Measurements from ENCODE around the gene CGB7.

The CGB7 gene

GRCh38 chr19:49085020-49085867, 27.7 kb upstream of the CGB7 start, which contains the start of gene SNRNP70:
TSS of gene SNRNP70 (plus strand) at chr19:49085451. CDS start at chr19:49086415, 964 bp downstream.
- CTCF ChIA-PET: interaction anchor here (0.7 to 4.0 kb wide), 2 partner anchors 12 to 21 kb away, joined by 4 to 36 read pairs; no protein-coding TSS in a partner anchor
- H3K36me3 ChIP-seq (ENCODE audit: control insufficient read depth in 2 of 2, insufficient read depth in 1 of 2, low read length in 2 of 2): peaks cover 36 to 39% of the 10 kb centered on the region in 2 experiments
- no peaks in the 10 kb centered on the region for H3K9me3 ChIP-seq (ENCODE audit: control insufficient read depth, insufficient read depth, low read depth, low read length)
- peak within 1 kb of the TSS; percentile 92 for H3K27ac ChIP-seq (ENCODE audit: extremely low read depth, low read depth, low read length)
- H3K4me1 ChIP-seq (ENCODE audit: control insufficient read depth, insufficient read depth, low read length): peaks cover 5% of the 10 kb centered on the region; the same call in 1 of the 2 replicates
- peak within 1 kb of the TSS; percentile 89 for H3K4me3 ChIP-seq (ENCODE audit: low read depth, low read length)
- POLR2A ChIA-PET: no interaction called here
- TF ChIP-seq AEBP2 (tag by site-specific recombination; IDR thresholded peaks at IDR 0.05; ENCODE audit: borderline replicate concordance) (0 out of 2 replicates have a peak, but pooled peaks have one; percentile 25), ZNF121 (tag by site-specific recombination; IDR thresholded peaks at IDR 0.05) (0 out of 2 replicates have a peak, but pooled peaks have one; percentile 49), ZNF791 (tag by site-specific recombination; IDR thresholded peaks at IDR 0.05) (peak; percentile 70; the same call in 1 of the 2 replicates), ZNF280C (tag by site-specific recombination; IDR thresholded peaks at IDR 0.05) (no peak), GLIS1 (tag by site-specific recombination; IDR thresholded peaks at IDR 0.05) (peak; percentile 91), ZNF837 (tag by site-specific recombination; IDR thresholded peaks at IDR 0.05) (0 out of 2 replicates have a peak, but pooled peaks have one; percentile 75), ZBTB20 (tag by site-specific recombination; IDR thresholded peaks at IDR 0.05) (peak; percentile 87; the same call in 1 of the 2 replicates), OSR2 (tag by site-specific recombination; IDR thresholded peaks at IDR 0.05) (no peak), HOXD13 (CRISPR knock-in tag; IDR thresholded peaks at IDR 0.05; ENCODE audit: borderline replicate concordance) (0 out of 2 replicates have a peak, but pooled peaks have one; percentile 43), SP3 (tag by site-specific recombination; IDR thresholded peaks at IDR 0.05) (peak; percentile 95), ZBTB1 (tag by site-specific recombination; IDR thresholded peaks at IDR 0.05) (0 out of 2 replicates have a peak, but pooled peaks have one; percentile 18), ZNF341 (tag by site-specific recombination; IDR thresholded peaks at IDR 0.05; ENCODE audit: low read depth) (peak; percentile 90), ZNF2 (tag by site-specific recombination; IDR thresholded peaks at IDR 0.05) (peak; percentile 66), ZBTB11 (tag by site-specific recombination; conservative IDR thresholded peaks at IDR 0.05; ENCODE audit: low read depth) (peak; percentile 67), YY2 (tag by site-specific recombination; IDR thresholded peaks at IDR 0.05) (peak; percentile 76), SP2 (tag by site-specific recombination; IDR thresholded peaks at IDR 0.05) (peak; percentile 97), ZSCAN23 (tag by site-specific recombination; IDR thresholded peaks at IDR 0.05) (peak; percentile 63; the same call in 1 of the 2 replicates), KLF9 (tag by site-specific recombination; IDR thresholded peaks at IDR 0.05; ENCODE audit: low read depth) (peak; percentile 96), GFI1B (tag by site-specific recombination; IDR thresholded peaks at IDR 0.05) (peak; percentile 27; the same call in 1 of the 2 replicates), ZNF792 (tag by site-specific recombination; IDR thresholded peaks at IDR 0.05) (peak; percentile 90; the same call in 1 of the 2 replicates), ZNF433 (tag by site-specific recombination; IDR thresholded peaks at IDR 0.05; ENCODE audit: low read depth) (no peak), ZNF645 (tag by site-specific recombination; IDR thresholded peaks at IDR 0.05) (0 out of 2 replicates have a peak, but pooled peaks have one; percentile 74), ZBTB8A (tag by site-specific recombination; IDR thresholded peaks at IDR 0.05) (peak; percentile 65), ZNF221 (tag by site-specific recombination; IDR thresholded peaks at IDR 0.05; ENCODE audit: borderline replicate concordance) (no peak), GLIS2 (tag by site-specific recombination; IDR thresholded peaks at IDR 0.05) (peak; percentile 98), ZSCAN16 (tag by site-specific recombination; IDR thresholded peaks at IDR 0.05) (peak; percentile 67; the same call in 1 of the 2 replicates), ZSCAN4 (tag by site-specific recombination; IDR thresholded peaks at IDR 0.05) (peak; percentile 60; the same call in 1 of the 2 replicates), MYNN (tag by site-specific recombination; IDR thresholded peaks at IDR 0.05; ENCODE audit: borderline replicate concordance) (no peak)

All from HEK293 (cell line).